ENCODE results near the gene RABL3. TPM values are rescaled to one million over a fixed set of nuclear protein-coding genes. Genes with fewer than 3 reads are reported as not detected.
"Not testable (repeated sequence)": the region's sequence is repeated elsewhere in the genome, so short reads cannot be mapped to it uniquely, and the experiment has no call there.

The RABL3 gene
- total RNA-seq, 1 donor from 2014 or later = 14.6 TPM

DNA sequence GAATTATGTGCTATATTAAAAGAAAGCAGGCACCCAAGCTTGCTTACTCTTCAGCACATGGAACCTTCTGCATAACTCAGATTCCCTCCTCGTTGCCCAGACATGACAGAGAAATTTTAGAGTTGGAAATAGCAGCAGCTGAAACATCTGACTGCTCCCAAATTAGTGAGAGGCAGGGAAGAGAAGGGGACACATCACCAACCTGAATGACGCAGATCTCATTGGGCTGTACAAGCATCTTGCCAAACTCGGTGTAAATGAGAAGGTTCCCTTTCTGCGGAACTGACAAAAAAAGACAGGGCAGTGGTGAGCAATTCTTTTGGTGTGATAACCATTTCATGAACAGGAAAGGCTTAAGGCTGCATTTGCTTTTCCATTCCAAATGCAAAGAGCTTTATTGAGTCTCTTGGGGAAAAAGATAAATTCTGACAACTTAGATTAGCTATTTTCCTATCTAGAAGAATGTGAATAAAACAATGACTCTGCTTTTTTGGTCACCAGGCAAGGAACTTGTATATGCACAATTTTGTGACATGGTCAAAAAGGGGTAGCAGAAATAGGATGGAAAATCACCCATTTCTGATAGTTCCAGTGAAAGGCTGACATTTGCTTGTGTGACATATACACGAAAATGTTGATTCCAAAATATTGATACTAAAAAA is 95.4 kb downstream of the RABL3 start:
- no peak for DNase-seq (ENCODE audit: low read depth, low spot score)

- DNase-seq (ENCODE audit: low read depth, low spot score) = no peak
These were observed 97.1 kb downstream of the RABL3 start for GRCh38 chr3:120645083-120645845.

DNA sequence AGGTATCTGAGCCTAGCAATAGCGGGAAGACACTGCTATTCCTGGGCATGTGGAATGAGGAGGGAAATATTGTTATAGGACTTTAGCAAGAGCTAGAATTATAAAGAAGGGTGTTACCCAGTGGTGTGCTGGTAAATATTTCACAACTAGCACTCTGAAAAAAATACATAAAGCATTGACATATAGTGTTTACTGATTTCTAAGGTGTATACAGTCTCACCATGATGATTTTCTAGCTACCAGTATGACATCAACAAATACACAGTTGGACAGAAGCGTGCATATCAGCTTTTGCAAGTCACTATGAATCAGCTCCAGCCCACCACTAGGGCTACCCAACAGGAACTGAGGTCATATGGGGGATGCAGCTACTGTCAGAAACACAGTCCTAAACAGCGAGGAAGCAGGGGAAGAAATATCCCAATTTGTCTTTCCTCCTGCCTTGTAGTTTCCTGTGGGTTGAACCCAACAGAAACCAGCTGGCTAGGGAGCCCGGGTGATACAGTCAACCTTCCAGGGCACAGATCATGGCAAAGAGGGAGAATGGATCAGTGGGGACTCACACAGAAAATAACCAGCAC is 99.9 kb downstream of the RABL3 start:
- peak; percentile 43 for DNase-seq (ENCODE audit: low read depth, low spot score)

DNA sequence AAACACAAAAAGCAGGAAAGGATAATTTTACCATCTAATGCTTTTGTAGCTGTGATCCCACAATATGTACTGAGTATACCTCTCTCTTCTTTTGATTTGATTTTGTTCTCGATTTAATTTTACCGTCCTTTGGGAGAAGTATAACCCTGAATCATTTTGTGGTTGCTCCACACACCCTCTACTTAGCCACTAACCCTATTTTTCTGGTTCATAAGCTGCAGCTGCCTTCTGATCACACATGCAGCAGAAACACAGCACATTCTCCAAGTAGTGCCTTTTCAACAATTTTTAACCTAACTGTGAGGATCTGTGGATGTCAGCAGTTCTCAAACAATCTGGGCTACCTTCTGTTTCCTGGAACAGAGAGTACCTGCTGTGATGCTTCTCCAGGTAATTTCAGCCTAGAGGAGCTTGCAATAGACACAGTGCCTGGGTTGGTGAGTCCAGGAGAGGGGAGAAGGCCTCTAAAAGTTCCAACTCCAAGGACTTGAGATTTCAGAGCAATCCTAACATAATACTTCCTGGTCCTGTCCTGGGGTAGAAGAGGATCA is 100.5 kb downstream of the RABL3 start:
- no peak for DNase-seq (ENCODE audit: low read depth, low spot score)

GRCh38 chr3:120640231-120640630 is 102.1 kb downstream of the RABL3 start:
- no peak for DNase-seq (ENCODE audit: low read depth, low spot score)

GRCh38 chr3:120638820-120639219 is 103.5 kb downstream of the RABL3 start:
- not testable (repeated sequence) for DNase-seq (ENCODE audit: low read depth, low spot score)

DNA sequence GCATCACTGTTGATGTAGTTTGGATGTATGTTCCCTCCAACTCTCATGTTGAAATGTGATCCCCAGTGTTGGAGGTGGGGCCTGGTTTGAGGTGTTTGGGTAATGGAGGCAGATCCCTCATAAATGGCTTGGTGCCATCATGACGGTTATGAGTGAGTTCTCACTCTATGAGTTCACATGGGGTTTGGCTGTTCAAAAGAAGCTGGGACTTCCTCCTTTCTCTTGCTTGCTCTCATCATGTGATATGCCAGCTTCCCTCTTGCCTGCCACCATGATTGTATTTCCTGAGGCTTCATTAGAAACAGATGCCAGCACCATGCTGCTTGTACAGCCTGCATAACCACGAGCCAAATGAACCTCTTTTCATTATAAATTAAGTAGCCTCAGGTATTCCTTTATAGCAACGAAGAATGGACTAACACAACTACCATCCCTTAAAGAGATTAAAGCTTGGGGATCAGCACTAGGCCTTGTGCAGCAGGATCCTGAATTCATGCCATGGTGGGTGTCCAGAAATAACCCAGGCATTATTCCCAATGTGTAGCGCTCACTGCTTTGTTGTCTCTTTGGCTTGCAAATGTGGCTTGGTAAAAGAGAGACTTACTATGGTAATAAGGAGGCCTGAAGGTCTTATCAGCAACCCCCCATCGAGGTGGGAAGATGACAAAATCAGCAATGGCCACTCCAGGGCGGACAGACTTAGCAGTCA is 104.3 kb downstream of the RABL3 start:
- DNase-seq (ENCODE audit: low read depth, low spot score) = no peak

DNA sequence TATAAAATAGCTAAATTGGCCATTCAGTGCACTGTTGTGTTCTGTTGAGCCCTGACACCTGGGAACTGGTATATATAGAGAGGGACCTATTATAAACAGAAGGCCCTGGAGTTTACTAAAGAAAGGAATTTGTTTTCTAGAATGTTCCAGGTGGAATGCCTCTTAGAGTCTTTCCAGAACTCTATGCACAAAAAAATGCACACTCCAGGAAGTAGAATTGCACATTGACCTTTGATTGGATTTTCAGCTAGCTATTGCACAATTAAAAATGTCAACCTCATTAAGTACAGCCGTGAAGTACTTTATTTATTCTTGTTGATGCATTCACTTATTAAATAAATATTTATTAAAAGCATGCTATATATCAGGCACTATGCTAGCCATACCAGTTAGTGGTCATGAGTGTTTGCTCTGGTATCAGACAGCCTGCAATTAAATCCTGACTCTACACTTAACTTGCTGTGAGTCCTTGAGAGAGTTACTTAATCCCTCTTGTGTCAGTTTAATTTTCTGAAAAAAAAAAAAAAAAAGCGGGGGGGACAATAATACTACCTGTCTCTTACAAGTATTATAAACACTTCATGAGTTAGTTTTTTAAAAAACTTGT is 105.4 kb downstream of the RABL3 start:
- DNase-seq (ENCODE audit: low read depth, low spot score) = no peak

Other genes with a start within 250 kb of the RABL3 start
- gene NDUFB4, start 146.2 kb downstream of the RABL3 start, total RNA-seq = 30.3 and 44.5 TPM in 2 replicates
- 0.26 TPM in 1 of 2 replicates, not detected in the other for gene HGD, start 60.3 kb downstream of the RABL3 start, total RNA-seq
- gene GTF2E1, start 228 bp upstream of the RABL3 start, total RNA-seq = 27.0 and 42.2 TPM in 2 replicates
- not detected in 2 replicates for gene STXBP5L, start 165.7 kb upstream of the RABL3 start, total RNA-seq